ENCODE data around the gene KANSL3. TPM values are rescaled to one million over a fixed set of nuclear protein-coding genes. Genes with fewer than 3 reads are reported as not detected.

KANSL3 gene
- total and polyA plus RNA-seq, 2 experiments from 2014 or later, result 8.9 to 31.4 TPM

- peaks cover 8% of the 10 kb centered on the region; the same call in 2 of the 3 replicates for H3K36me3 Mint-ChIP-seq (ENCODE audit: low read depth)
- no peak overlapping the region for H3K4me2 ChIP-seq
- no peak overlapping the region for H2AFZ ChIP-seq
- peaks cover 4% of the 10 kb centered on the region; the same call in 1 of the 2 replicates for H3K79me2 ChIP-seq (replicated peaks; ENCODE audit: insufficient read depth)
- H3K9me2 ChIP-seq (ENCODE audit: insufficient read depth), result no peaks in the 10 kb centered on the region
- H3K4me3 Mint-ChIP-seq, result no peak overlapping the region
- no peaks in the 10 kb centered on the region for H3K27me3 Mint-ChIP-seq (ENCODE audit: insufficient read depth, low read depth, poor library complexity)
- no peak overlapping the region for H3K4me3 ChIP-seq
- peaks cover 3% of the 10 kb centered on the region for H3K36me3 ChIP-seq (ENCODE audit: insufficient read depth)
- H3K27ac Mint-ChIP-seq, result no peak overlapping the region
- no peaks in the 10 kb centered on the region for H3K27me3 ChIP-seq (ENCODE audit: insufficient read depth)
- H3F3A ChIP-seq (replicated peaks; ENCODE audit: low read depth), result no peaks in the 10 kb centered on the region
- 0 out of 2 replicates have a peak, but pooled peaks cover 8% of the 10 kb centered on the region for H4K20me1 ChIP-seq (replicated peaks; ENCODE audit: insufficient read depth)
- TF ChIP-seq JUNB (IDR thresholded peaks at IDR 0.05; ENCODE audit: unreplicated experiment) (no peak), EZH2 (IDR thresholded peaks at IDR 0.05; ENCODE audit: low read depth, unreplicated experiment) (no peak), ZNF114 (CRISPR knock-in tag; IDR thresholded peaks at IDR 0.05) (no peak), ETS1 (IDR thresholded peaks at IDR 0.05) (no peak), ZNF462 (CRISPR knock-in tag; IDR thresholded peaks at IDR 0.05) (no peak), EZH2phosphoT487 (IDR thresholded peaks at IDR 0.05; ENCODE audit: unreplicated experiment) (no peak), CTCF (conservative IDR thresholded peaks at IDR 0.05; ENCODE audit: low read depth in 2 of 2) (no peak), POLR2AphosphoS5 (IDR thresholded peaks at IDR 0.05; ENCODE audit: low read depth) (no peak), NANOG (IDR thresholded peaks at IDR 0.05; ENCODE audit: borderline replicate concordance) (no peak), CREB1 (CRISPR knock-in tag; IDR thresholded peaks at IDR 0.05; ENCODE audit: low read depth) (no peak), ZNF331 (CRISPR knock-in tag; IDR thresholded peaks at IDR 0.05; ENCODE audit: low read depth) (no peak), REST (IDR thresholded peaks at IDR 0.05; ENCODE audit: unreplicated experiment) (no peak), STAT1 (IDR thresholded peaks at IDR 0.05; ENCODE audit: unreplicated experiment) (no peak)
- H3K27ac ChIP-seq (ENCODE audit: low read depth), result no peak overlapping the region
- H3K4me1 ChIP-seq (ENCODE audit: insufficient read depth), result no peaks in the 10 kb centered on the region
- ATAC-seq (no peak), DNase-seq (ENCODE audit: low spot score) (no peak)
- no peaks in the 10 kb centered on the region for H3K9me3 Mint-ChIP-seq
- H3K4me1 Mint-ChIP-seq, result no peaks in the 10 kb centered on the region
These were observed 15.0 kb downstream of the KANSL3 start for GRCh38 chr2:96623116-96623515.
